ENCODE results near the gene SLC6A3.

GRCh38 chr5:1440098-1440493 is 5.1 kb downstream of the SLC6A3 start:
- TF ChIP-seq CTCF (conservative IDR thresholded peaks at IDR 0.05 in 1 of 2, IDR thresholded peaks at IDR 0.05 in 1 of 2; ENCODE audit: low read depth in 1 of 2, low read length in 2 of 2): no peak
- no peak for TF ChIP-seq EZH2 (IDR thresholded peaks at IDR 0.05; ENCODE audit: low read length, missing control alignments)

Measured in fibroblast of lung (primary cell).